Activated T-cell treated with anti-CD3 and anti-CD28 coated beads, Interleukin-2, amount 50 U/mL, for 72 hours (primary cell): ENCODE measurements around the gene ASIC4. TPM values are rescaled to one million over a fixed set of nuclear protein-coding genes. Genes with fewer than 3 reads are reported as not detected.

Experiments
- ATAC-seq, 2 donors: fragments of 150-1000 bp; cut with Tn5 transposase; replicated peaks in 1 of 2; 2 replicates each; pipeline ENCODE4 v1.10.0; 2021; ENCODE audit warnings: moderate library complexity in 2 of 2, mild to moderate bottlenecking in 1 of 2
- DNase-seq, 2 donors: peaks; one replicate each; pipeline ENCODE4 v3.0.0; 2021 to 2022; ENCODE audit warnings: mixed read lengths in 1 of 2
- H3K27ac Mint-ChIP-seq: one replicate; pipeline ENCODE4 v1.8.0; 2022; ENCODE audit warnings: mild to moderate bottlenecking, moderate library complexity, mixed read lengths
- H3K27me3 Mint-ChIP-seq: one replicate; pipeline ENCODE4 v1.8.0; 2022; ENCODE audit warnings: low read depth, mixed read lengths
- H3K36me3 Mint-ChIP-seq, 2 donors: one replicate each; pipeline ENCODE4 v1.8.0; 2022; ENCODE audit warnings: mixed read lengths in 2 of 2, mild to moderate bottlenecking in 1 of 2; ENCODE audit not compliant: insufficient read depth in 2 of 2
- H3K4me1 Mint-ChIP-seq: one replicate; pipeline ENCODE4 v1.8.0; 2022; ENCODE audit warnings: low read depth, mixed read lengths
- H3K4me3 Mint-ChIP-seq, 2 donors: one replicate each; pipeline ENCODE4 v1.8.0; 2022; ENCODE audit warnings: mild to moderate bottlenecking in 2 of 2, mixed read lengths in 2 of 2, moderate library complexity in 2 of 2
- H3K9me3 Mint-ChIP-seq, 2 donors: one replicate each; pipeline ENCODE4 v1.8.0; 2022; ENCODE audit warnings: mixed read lengths in 2 of 2
- total RNA-seq, 2 donors: library from RNA; stranded (reverse); gene quantifications; one replicate each; pipeline ENCODE4 v1.2.3, GENCODE V29; 2022

The ASIC4 gene
- total RNA-seq, 2 donors from 2014 or later = 0.19 to 0.30 TPM

GRCh38 chr2:219507581-219508443 is 6.5 kb upstream of the ASIC4 start:
- H3K4me3 Mint-ChIP-seq = no peak overlapping the region
- ATAC-seq (no peak), DNase-seq (no peak)
- no peak overlapping the region for H3K27ac Mint-ChIP-seq
- H3K9me3 Mint-ChIP-seq = no peaks in the 10 kb centered on the region
- peaks cover 0 to 4% of the 10 kb centered on the region in 2 donors for H3K36me3 Mint-ChIP-seq
- H3K27me3 Mint-ChIP-seq = peaks cover 32% of the 10 kb centered on the region
- peaks cover 18% of the 10 kb centered on the region for H3K4me1 Mint-ChIP-seq

- Mint-ChIP-seq H3K36me3 (peaks cover 0 to 4% of the 10 kb centered on the region in 2 donors), H3K27ac (no peak overlapping the region), H3K4me1 (peaks cover 19% of the 10 kb centered on the region), H3K9me3 (no peaks in the 10 kb centered on the region), H3K27me3 (peaks cover 37% of the 10 kb centered on the region), H3K4me3 (no peak overlapping the region)
- ATAC-seq = no peak
- no peak for DNase-seq
Observed at GRCh38 chr2:219508444-219508734, 5.9 kb upstream of the ASIC4 start.

- Mint-ChIP-seq H3K27ac (no peak overlapping the region), H3K27me3 (peaks cover 45% of the 10 kb centered on the region), H3K36me3 (peaks cover 0 to 4% of the 10 kb centered on the region in 2 donors), H3K9me3 (no peaks in the 10 kb centered on the region), H3K4me1 (peaks cover 27% of the 10 kb centered on the region), H3K4me3 (peak overlapping the region; percentile 50 to 51)
- peak; percentile 40 to 48 for ATAC-seq
- DNase-seq = no peak
Observed at GRCh38 chr2:219508971-219509779, 5.1 kb upstream of the ASIC4 start.

GRCh38 chr2:219509780-219510511 is 4.3 kb upstream of the ASIC4 start:
- peaks cover 0 to 2% of the 10 kb centered on the region in 2 donors for H3K36me3 Mint-ChIP-seq
- peaks cover 23% of the 10 kb centered on the region for H3K4me1 Mint-ChIP-seq
- DNase-seq (peak; percentile 64 to 70), ATAC-seq (peak; percentile 86)
- H3K27ac Mint-ChIP-seq = no peak overlapping the region
- H3K9me3 Mint-ChIP-seq = no peaks in the 10 kb centered on the region
- peaks cover 48% of the 10 kb centered on the region for H3K27me3 Mint-ChIP-seq
- peak overlapping the region; percentile 50 to 51 for H3K4me3 Mint-ChIP-seq

GRCh38 chr2:219510512-219511135 is 3.7 kb upstream of the ASIC4 start:
- Mint-ChIP-seq H3K27me3 (peaks cover 53% of the 10 kb centered on the region), H3K4me3 (peak overlapping the region in 1 of 2 donors; percentile 51), H3K36me3 (no peaks in the 10 kb centered on the region), H3K27ac (no peak overlapping the region), H3K9me3 (no peaks in the 10 kb centered on the region), H3K4me1 (peaks cover 23% of the 10 kb centered on the region)
- ATAC-seq (no peak), DNase-seq (no peak)

- ATAC-seq (no peak), DNase-seq (no peak)
- no peak overlapping the region for H3K4me3 Mint-ChIP-seq
- peaks cover 64% of the 10 kb centered on the region for H3K27me3 Mint-ChIP-seq
- H3K27ac Mint-ChIP-seq = no peak overlapping the region
- H3K4me1 Mint-ChIP-seq = peaks cover 23% of the 10 kb centered on the region
- H3K36me3 Mint-ChIP-seq = no peaks in the 10 kb centered on the region
- no peaks in the 10 kb centered on the region for H3K9me3 Mint-ChIP-seq
Observed at GRCh38 chr2:219511547-219512325, 2.5 kb upstream of the ASIC4 start.

- Mint-ChIP-seq H3K27me3 (peaks cover 73% of the 10 kb centered on the region), H3K36me3 (no peaks in the 10 kb centered on the region), H3K9me3 (no peaks in the 10 kb centered on the region), H3K4me3 (no peak overlapping the region), H3K27ac (no peak overlapping the region), H3K4me1 (peaks cover 23% of the 10 kb centered on the region)
- DNase-seq = no peak
- no peak for ATAC-seq
Observed at GRCh38 chr2:219512524-219513216, 1.6 kb upstream of the ASIC4 start.

GRCh38 chr2:219513787-219514186 is 495 bp upstream of the ASIC4 start:
- ATAC-seq (no peak), DNase-seq (no peak)
- H3K9me3 Mint-ChIP-seq = no peaks in the 10 kb centered on the region
- H3K27me3 Mint-ChIP-seq = peaks cover 81% of the 10 kb centered on the region
- H3K4me3 Mint-ChIP-seq = no peak overlapping the region
- peaks cover 23% of the 10 kb centered on the region for H3K4me1 Mint-ChIP-seq
- no peaks in the 10 kb centered on the region for H3K36me3 Mint-ChIP-seq
- no peak overlapping the region for H3K27ac Mint-ChIP-seq

- Mint-ChIP-seq H3K27me3 (peaks cover 84% of the 10 kb centered on the region), H3K9me3 (no peaks in the 10 kb centered on the region), H3K27ac (no peak overlapping the region), H3K36me3 (no peaks in the 10 kb centered on the region), H3K4me1 (peaks cover 17% of the 10 kb centered on the region), H3K4me3 (no peak overlapping the region)
- DNase-seq (no peak), ATAC-seq (no peak)
Observed at GRCh38 chr2:219514836-219515235, 554 bp downstream of the ASIC4 start.

- H3K4me1 Mint-ChIP-seq = peaks cover 11% of the 10 kb centered on the region
- no peak overlapping the region for H3K4me3 Mint-ChIP-seq
- H3K27me3 Mint-ChIP-seq = peaks cover 82% of the 10 kb centered on the region
- DNase-seq (no peak), ATAC-seq (no peak)
- no peaks in the 10 kb centered on the region for H3K9me3 Mint-ChIP-seq
- H3K27ac Mint-ChIP-seq = no peak overlapping the region
- H3K36me3 Mint-ChIP-seq = no peaks in the 10 kb centered on the region
Observed at GRCh38 chr2:219515874-219516629, 1.8 kb downstream of the ASIC4 start.

- no peak overlapping the region for H3K27ac Mint-ChIP-seq
- H3K4me3 Mint-ChIP-seq = no peak overlapping the region
- peaks cover 19% of the 10 kb centered on the region for H3K4me1 Mint-ChIP-seq
- DNase-seq (no peak), ATAC-seq (no peak)
- no peaks in the 10 kb centered on the region for H3K36me3 Mint-ChIP-seq
- no peaks in the 10 kb centered on the region for H3K9me3 Mint-ChIP-seq
- H3K27me3 Mint-ChIP-seq = peaks cover 82% of the 10 kb centered on the region
Observed at GRCh38 chr2:219516888-219517287, 2.6 kb downstream of the ASIC4 start.
